GM21360 (cell line): Measurements from ENCODE around the gene ZMYM2.

ENCODE experiments used
- ATAC-seq: cut with Tn5 transposase; IDR thresholded peaks from one replicate; pipeline ENCODE4 v1.9.1; 2021; ENCODE audit warnings: mild to moderate bottlenecking, moderate library complexity; ENCODE audit not compliant: unreplicated experiment

The ZMYM2 gene

DNA sequence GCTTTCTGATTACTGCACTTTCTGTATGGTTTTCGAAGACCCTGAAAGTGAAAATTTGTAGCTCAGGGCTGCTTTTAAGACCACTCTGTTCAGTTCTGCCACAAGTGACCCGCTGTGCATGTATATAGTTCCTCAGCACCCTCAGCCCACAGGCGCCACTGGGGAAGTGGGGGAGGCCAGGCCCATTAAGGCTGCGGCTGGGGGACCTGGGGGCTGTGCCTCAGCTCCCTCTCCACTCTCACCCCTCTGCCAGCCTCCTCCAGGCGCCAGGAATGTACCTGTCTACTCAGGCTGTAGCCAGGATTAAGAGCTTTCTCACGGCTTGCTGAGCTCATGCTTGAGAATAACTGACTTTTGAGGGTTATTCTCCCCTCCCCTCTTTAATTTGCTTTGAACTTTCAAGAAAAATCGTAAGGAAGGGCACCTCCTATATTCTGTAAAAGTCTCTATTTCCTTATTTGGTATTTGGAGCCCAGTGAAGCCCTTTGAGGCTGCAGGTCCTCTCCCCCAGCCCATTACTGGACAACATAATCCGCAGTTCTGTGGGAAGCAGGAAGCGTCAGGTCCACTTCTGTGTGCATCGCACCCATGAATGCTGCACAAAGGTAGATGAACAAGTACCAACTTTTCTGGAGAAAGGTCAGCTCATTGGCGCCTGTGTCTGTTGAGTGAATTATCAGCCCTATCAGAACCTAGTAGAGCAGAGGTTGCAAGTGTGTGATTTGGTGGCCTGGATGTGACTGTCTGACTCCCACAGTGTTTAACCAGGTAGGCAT is 172.7 kb downstream of the ZMYM2 start:
- ATAC-seq: no peak

- no peak for ATAC-seq
Observed at GRCh38 chr13:20132052-20132634, 173.6 kb downstream of the ZMYM2 start.

DNA sequence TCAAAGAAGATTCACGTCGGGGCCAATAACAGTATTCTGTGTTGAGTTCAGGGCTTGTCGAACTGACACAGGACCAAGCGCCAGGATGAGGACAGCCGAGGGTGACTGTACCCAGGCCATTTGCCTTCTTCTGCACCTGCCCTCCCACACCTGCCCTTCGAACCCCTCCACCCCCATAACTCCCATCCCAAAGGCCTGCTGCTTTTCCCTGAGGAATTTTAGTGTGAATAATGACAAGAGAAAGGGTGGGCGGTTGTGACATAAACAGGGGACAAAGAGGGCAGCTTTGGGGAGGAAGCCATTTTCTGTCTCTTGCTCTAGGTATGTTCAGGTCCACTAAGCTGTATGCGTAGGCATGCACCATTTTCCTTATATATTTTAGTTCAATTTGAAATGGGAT is 176.2 kb downstream of the ZMYM2 start:
- ATAC-seq: no peak

- ATAC-seq: no peak
Observed at GRCh38 chr13:20136781-20137703, 178.5 kb downstream of the ZMYM2 start.

GRCh38 chr13:20137875-20138274 is 179.3 kb downstream of the ZMYM2 start:
- no peak for ATAC-seq

GRCh38 chr13:20140487-20140886 is 182.0 kb downstream of the ZMYM2 start:
- ATAC-seq: no peak
